Stimulated activated CD4-positive, alpha-beta T cell treated with anti-CD3 and anti-CD28 coated beads, Interleukin-2, amount 100 ng/mL, for 48 hours (primary cell): ENCODE measurements around the gene LILRA6.
"Not testable (repeated sequence)": the region's sequence is repeated elsewhere in the genome, so short reads cannot be mapped to it uniquely, and the experiment has no call there.

ENCODE experiments used
- DNase-seq, 2 donors: peaks; one replicate each; pipeline ENCODE4 v3.0.0-alpha.2; 2020

LILRA6 gene

DNA sequence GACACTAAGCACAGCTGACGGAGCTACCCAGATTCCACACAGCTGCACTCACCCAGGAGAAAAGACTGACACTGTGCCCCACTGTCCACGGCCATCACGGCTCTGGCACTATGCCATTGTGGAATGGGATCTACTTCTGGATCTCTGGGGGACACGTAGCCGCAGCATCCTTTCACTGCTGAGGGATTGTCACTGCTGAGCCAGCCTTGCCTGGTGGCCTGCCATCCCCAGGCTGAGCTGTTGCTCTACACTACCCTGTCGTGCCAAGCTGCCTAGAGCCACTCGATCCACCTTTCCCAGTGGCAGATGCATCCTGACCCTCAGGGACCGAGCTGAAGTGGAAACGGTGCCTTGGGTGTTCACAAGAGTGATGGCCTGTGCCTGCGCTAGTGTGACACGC, 19.5 kb upstream of the LILRA6 start:
- no peak for DNase-seq

DNA sequence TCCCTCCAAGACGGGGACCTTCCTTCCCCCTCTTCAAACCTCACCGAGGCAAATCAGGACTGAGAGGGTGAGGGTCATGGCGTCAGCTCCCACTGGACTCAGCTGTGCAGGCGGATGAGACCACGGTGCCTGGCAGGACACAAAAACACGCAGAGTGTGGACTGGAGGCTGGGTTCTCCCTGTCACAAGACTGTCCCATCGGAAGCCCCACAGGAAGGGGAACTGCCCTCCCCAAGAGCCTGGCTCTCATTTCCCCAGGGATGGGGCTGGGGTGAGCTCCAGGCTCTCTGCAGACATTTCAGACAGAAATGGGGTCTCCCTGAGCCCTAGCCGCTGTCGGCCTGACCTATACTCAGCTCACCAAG, 14.5 kb upstream of the LILRA6 start, which contains the start of gene LILRB5:
TSS of gene LILRB5 (minus strand) at position 158 of the 365 bp plus-strand sequence. CDS start at position 78, 80 bp downstream.
- no peak for DNase-seq

DNA sequence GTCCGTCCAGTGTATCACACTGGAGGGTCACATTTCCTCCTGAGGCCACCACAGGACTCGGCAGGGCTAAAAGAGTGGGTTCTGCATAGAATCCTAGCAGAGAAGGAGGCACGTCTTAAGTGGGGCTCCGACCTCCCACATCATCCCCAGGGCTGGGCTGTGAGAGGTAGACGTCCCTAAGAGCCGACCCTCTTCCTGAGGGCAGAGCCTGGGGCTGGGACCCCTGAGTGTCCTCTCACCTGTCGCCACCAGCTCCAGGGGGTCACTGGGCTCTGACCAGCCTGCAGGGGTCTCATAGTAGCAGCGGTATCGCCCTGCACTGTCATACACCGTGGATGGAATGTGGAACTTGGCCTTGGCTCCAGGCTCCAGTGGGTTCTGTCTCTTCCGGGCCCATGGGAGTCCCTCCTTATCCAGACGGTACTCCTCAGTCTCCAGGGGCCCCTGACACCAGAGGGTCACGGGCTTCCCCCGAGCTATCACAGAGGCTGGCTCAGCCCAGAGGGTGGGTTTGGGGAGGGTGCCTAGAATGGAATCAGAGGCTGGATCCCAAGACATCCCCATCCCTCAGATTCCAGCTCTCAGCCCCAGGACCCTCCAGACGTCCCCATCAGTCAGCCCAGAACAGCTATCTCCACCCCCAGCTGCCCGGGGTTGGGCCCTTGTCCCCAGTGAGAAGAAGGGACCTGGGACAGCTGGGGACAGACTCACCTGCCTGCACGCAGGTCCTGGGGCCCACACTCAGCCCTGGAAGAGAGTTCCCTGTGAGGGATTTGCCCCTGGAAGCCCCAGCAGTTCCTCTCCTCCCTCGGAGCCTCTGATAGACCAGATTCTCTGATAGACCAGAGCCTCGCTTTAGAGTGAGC, 13.9 kb upstream of the LILRA6 start:
- no peak for DNase-seq

DNA sequence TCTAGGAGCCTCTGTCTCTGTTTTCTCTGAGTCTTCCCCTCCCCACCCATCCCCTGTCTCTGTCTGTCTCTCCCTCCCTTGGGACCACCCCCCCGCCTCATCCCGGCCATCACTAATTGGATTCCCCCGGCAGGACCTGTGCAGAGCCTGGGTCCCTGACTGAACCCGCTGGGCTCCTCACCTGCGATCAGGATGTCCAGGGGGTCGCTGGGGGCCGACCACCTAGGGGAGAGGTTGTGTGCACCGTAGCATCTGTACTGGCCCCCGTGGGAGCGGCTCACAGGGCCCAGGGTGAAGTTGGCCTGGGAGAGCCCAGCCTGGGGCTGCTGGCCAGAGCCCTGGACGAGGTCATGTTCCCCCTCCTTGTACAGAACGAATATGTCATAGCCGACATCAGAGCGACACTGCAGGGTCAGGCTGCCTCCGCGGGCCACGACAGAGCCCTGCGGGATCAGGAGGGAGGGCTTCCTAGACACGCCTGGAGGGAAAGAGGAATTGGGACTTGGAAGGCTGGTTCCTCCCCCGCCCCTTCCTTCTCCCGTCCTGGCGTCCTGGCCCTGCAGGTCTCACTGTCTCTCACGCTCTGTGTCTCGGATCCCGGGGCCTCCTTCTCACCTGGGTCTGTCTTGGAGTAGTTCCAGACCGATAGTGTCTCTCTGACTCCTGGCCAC, 12.7 kb upstream of the LILRA6 start:
- no peak for DNase-seq

DNA sequence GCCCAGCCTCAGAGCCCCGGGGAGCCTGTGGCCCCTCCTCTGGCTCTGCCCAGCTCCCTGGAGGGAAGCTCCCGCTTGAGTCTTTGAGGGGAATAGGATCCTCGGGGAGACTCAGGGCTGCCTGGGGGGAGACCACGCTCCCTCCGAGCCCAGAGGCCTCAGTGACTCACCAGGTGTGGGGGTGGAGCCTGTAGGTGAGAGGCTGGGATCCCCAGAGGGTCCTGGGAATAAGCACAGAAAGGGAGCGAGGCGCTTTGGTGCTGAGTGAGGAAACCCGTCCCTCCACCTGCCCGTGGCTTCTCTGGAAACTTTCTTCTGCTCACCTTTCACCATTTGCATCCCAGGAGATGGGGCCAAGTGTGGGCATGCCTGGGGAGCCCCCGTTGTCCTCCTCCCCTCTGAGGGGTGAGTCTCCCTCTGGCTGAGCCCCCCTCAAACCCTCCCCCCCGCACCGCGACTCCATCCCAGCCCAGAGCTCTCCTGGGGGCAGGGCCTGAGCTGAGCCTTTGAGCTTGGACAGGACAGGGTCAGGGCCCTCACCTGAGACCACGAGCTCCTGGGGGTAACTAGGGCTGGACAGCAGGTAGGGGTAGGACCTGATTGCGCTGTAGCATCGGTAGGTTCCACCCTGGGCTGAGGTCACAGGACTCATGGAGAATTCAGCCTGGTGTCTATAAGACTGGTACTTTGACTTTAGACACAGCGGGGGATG, 11.8 kb upstream of the LILRA6 start:
- no peak for DNase-seq

DNA sequence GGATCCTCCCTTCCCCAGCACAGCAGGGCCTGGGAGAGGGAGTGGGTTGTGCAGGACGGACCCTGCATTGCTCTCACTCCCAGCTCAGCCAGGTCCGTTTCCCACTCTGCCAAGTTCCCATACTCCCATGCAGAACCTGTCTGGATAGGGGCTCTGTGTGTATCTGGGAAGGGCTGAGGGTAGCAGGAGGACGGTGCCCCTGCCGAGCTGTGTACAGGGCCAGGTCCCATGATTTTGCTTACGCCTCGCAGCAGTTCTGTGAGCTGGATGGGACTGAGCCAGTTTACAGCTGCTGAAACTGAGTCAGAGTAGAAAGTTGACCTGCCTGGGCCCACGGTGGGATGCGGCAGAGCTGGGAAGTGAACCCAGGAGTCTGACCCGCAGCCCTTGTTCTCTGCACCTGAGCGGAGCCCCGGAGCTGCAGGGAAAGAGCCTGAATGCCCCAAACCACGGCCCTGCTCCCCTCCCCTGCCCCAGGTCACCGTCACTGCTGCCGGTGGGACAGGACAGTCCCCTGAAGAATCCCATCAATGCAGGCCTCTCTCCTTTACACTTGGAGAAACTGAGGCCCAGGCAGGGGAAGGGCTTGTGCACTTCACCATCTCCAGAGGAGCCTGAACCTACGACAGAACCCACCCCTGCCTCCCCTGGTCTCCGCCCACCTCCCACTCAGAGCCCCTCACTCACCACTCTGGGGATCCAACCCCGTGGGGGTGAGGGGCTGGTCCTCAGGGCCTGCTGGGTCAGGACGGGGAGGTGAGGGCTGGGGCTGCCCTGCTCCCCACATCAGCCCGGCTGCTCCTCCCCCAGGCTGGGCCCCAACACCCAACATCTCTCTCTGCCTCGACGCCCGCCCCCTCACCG, 11.0 kb upstream of the LILRA6 start:
- DNase-seq, result no peak

DNA sequence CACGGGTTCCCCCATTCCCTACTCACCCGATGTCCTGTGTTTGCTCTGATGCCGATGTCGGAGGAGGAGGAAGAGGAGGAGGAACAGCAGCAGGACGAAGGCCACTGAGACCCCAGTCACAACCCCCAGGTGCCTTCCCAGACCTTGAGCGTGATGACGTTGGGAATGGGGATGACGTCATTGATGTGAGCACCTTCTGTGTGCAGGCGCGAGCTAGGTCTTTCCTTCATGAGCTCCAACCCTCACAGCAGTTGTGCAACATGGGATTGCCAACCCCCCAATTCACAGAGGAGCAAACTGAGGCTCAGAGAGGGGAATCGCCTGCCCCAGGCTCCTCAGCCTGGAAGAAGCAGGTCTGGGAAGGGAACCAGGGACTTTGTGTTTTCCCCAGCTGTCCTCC, 10.3 kb upstream of the LILRA6 start:
- DNase-seq, result no peak

DNA sequence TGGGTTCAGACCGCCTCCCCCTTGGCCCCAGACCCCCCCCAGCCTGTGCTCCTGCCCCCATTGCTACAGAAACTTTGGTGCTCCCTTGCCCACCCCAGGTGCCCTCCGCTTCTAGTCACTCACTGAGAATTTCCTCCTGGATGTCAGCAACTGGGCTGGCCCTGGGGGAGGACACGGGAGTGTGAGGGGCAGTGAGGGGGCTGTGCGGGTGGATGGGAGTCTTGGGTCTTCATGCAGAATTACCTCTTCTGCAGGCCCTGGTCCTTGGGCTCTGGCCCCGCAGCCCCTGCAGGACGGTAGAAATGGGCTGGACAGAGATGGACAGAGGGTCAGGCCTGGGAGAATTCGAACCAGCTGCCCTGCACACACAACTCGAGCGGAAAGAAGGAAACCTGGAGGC, 9.7 kb upstream of the LILRA6 start:
- no peak for DNase-seq

DNA sequence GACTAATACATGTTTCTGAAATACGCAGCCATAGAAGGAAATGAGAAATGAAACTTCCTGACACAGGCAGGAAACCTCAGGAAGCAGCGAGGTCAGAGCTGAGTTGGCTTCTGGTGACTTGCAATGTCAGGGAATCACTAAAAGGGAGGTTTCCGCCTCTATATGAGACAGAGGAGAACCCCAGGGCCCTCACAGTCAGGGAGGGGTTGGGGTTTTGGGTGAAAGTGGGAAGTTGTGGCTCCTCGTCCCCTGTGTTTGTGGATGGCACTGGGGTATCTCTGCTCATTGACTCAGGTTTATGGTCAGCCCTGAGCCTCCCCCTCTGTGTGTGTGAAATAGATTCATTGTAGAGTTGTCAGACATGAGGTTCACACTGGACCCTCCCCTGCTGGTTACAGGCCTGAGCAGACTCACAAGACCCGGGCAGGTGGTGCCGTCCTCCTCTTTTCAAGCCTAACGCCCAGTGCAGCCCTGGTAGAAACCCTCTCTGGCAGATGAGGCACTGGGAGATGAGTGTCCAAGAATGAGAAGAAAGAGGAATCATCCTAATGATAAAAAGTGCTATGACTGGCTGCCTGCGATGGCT, 5.5 kb upstream of the LILRA6 start:
- DNase-seq, result peak; percentile 24 to 42

DNA sequence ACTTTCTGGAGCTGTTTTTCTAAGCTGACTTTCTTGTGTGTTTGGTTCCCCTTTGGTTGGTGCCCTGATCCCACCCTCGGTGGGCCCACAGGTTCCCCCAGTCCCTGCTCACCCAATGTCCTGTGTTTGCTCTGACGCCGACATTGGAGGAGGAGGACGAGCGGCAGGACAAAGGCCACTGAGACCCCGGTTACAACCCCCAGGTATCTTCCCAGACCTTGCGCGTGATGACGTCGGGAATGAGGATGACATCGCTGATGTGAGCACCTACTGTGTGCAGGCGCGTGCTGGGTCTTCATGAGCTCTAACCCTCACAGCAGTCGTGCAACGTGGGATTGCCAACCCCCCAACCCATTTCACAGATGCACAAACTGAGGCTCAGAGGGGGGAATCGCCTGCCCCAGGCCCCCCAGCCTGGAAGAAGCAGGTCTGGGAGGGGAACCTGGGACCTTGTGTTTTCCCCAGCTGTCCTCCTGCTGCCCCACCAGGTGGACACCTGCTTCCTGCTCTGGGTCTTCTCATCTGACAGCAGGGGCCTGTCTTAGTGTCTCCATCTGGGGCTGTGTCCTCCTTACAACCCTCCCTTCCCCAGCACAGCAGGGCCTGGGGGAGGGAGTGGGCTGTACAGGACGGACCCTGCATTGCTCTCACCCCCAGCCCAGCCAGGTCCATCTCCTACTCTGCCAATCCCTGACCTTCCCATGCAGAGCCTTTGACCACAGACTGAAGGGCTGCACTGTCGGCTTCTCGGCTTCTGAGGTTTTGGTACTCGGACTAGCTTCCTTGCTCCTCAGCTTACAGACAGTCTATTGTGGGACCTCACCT, 4.7 kb upstream of the LILRA6 start:
- no peak for DNase-seq

DNA sequence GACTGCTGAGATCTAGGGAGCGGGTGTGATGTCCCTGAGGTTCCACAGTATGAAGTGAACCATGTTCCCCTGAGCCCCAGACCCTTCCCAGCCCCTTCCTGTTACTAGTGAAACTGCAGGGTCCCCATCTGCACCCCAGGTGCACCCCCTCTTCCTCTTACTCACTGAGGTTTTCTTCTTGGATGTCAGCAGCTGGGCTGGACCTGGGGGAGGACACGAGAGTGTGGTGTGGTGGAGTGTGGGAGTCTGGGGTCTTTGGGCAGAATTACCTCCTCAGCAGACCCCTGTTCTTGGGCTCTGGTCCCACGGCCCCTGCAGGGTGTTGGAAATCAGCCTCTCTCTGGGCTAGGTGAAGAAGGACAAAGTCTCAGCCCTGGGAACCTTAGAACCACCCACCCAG, 3.3 kb upstream of the LILRA6 start:
- DNase-seq, result no peak

DNA sequence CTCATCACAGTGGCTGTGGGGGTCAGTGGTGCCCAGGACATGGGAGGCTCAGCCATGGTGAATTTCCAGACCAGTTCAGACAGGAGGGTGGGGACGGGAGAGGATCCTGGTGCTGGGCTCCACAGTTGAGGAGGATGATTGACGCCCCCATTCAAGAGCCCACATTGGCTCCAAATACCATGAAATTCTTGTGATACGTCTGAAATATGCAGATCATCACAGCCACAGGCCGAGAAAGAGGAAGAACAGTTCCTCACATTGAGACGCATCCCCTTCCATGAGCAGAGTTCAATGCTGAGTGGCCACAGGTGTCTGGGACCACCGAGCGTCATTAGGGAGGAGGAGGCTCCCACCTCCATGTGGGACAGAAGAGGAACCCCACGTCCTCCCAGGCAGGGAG, 1.2 kb upstream of the LILRA6 start:
- not testable (repeated sequence) for DNase-seq

DNA sequence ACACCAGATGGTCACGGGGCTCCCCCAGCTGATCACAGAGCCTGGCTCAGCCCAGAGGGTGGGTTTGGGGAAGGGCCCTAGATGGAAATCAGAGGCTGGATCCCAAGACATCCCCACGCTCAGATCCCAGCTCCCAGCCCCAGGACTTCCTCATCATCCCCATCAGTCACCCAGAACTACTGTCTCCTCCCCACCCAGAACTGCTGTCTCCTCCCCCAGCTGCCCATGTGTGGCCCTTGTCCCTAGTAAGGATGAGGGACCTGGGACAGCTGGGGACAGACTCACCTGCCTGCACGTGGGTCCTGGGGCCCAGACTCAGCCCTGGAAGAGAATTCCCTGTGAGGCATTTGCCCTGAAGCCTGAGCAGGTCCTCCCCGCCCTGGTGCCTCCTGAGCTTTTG, 356 bp downstream of the LILRA6 start:
- not testable (repeated sequence) for DNase-seq

DNA sequence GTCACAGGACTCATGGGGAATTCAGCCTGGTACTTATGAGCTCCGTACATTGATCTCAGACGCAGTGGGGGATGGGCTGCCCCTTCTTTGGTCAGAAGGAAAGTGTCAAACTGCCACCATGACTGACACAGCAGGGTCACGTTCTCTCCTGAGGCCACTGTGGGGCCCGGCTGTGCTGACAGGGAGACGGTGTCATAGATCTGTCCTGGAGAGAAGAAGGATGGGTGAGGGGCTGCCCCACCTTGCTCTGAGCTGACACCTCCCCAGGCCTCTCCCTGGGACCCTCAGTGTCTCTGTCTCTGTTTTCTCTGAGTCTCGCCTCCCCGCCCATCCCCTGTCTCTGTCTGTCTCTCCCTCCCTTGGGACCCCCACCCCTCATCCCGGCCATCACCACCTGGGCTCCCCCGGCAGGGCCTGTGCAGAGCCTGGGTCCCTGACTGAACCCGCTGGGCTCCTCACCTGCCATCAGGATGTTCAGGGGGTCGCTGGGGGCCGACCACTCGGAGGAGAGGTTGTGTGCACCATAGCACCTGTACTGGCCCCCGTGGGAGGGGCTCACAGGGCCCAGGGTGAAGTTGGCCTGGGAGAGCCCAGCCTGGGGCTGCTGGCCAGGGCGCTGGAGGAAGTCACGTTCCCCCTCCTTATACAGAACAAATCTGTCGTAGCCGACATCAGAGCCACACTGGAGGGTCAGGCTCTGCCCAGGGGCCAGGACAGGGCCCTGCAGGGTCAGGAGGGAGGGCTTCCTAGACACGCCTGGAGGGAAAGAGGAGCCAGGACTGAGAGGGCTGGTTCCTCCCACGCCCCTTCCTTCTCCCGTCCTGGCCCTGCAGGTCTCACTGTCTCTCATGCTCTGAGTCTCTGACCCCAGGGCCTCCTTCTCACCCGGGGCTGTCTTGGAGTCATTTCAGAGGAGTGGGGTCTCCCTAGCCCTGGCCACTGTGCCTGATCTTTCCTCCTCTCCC, 1.9 kb downstream of the LILRA6 start:
- DNase-seq, result not testable (repeated sequence)

DNA sequence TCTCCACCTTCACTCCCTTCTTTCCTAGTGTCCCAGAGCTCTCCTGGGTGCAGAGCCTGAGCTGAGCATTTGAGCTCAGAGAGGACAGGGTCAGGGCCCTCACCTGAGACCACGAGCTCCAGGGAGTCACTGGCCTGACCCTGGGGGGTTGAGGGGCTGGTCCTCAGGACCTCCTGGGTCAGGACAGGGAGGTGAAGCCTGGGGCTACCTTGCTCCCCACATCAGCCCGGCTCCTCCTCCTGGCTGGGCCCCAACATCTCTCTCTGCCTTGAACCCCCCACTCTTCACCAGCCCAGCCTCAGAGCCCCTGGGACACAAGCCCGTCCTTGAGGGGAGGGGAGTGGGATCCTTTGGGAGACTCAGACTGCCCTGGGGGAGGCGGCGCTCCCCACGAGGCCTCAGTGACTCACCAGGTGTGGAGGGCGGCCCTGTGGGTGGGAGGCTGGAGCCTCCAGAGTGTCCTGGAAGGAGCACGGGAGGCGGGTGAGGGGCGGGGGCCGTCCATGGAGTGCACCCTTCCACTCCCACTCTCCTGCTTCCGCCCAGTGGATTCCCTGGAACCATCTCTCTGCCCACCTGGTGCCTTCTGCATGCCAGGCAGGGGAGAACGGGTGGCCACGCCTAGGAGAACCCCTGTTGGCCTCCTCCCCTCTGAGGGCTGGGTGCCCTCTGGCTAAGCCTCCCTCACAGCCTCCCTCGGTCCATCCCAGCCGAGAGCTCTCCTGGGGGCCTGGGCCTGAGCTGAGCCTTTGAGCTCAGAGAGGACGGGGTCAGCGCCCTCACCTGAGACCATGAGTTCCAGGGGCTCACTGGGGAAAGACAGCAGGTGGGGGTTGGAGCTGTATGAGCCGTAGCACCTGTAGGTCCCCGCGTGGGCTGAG, 2.9 kb downstream of the LILRA6 start:
- DNase-seq, result not testable (repeated sequence)

DNA sequence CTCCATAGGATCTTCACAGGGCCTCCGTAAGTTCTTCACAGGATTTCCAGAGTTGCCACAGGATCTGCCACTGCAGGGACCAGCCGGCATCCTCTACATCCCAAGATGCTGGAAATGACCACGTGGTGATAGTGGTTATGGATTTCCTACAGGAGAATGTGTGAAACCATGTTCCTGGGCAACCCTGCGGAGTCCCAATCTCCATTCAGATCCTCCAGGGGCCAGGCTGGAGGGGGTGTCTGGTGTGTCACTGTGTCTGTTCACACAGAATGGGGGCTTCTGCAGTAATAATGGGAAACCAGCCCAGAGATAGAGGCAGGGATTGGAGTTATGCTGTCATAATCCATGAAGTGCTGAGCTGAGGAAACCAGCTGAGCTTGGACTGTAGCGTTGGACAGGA, 8.6 kb downstream of the LILRA6 start:
- DNase-seq, result no peak

DNA sequence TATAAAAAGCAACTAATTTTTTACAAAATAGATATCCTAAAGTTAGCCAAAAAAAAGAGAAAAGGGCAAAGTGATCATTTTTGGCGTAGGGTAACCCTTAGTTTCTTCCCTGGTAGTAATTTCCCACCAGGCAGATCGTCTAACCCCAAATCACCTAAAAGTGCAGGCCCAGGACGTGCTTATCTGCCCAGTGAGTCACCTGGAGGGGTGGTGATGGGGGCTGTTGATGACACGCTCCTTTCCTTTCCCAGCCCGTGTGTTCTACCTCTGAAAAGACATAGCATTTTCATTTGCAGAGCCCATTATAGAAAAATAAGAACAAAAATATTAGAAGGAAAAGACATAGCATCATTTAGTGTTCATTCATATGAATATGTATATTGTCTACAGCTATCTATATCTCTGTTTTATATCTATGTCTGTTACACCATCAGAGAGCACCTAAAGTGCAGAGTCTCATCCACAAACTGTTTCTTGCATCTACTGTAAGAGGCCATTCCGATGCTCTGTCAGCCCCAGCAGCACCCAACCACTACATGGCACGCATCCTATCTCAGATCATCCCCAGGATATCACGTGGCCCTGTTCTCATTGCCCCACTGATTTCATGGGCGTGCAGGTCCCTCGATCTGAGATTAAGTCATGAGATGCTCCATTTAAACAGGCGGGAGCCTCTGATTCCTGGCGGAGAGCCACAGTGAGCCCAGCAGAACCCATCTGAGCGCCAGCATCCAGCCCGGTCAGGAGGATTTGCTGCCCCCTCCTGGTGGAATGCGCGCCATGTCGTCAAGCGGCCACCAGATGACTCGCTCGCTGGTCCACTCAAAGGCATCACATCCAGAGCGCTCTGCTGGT, 11.3 kb downstream of the LILRA6 start:
- peak; percentile 91 to 97 for DNase-seq

DNA sequence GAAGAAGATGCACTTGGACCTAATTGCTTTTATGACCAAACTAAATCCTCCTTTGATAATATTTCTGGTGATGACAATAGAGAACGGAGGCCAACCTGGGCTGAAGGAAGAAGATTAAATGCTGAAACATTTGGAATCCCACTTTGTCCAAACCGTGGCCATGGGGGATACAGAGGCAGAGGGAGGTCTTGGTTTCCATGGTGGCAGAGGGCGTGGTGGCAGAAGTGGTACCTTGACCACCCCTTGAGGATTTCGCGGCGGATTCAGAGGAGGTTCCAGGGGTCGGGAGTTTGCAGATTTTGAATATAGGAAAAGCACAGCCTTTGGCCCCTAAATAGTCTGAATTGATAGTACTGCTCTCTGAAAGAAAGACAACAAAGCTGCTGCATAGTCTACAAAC, 12.6 kb downstream of the LILRA6 start:
- DNase-seq, result no peak
